Stomach (tissue), 9 donors: ENCODE measurements around the gene SVIL. TPM values are rescaled to one million over a fixed set of nuclear protein-coding genes. Genes with fewer than 3 reads are reported as not detected.
"Not testable (repeated sequence)": the region's sequence is repeated elsewhere in the genome, so short reads cannot be mapped to it uniquely, and the experiment has no call there.

ENCODE experiments used
- DNase-seq, 2 donors: peaks; one replicate each; pipeline versions ENCODE4 v3.0.0 to v3.0.0-alpha.2; 2013 to 2019
- H3K27ac ChIP-seq, 5 donors: fragments of 200-600 bp in 4 of 5; sonication (generic) in 4 of 5; one replicate each; pipeline ENCODE4 v1.5.1; 2013 to 2019; ENCODE audit warnings: mild to moderate bottlenecking in 1 of 5, moderate library complexity in 1 of 5
- H3K27me3 ChIP-seq, 3 donors: fragments of 200-600 bp; sonication (generic); one replicate each; pipeline ENCODE4 v1.5.1; 2017 to 2019; ENCODE audit warnings: mixed run types in 1 of 3
- H3K36me3 ChIP-seq, 4 donors: fragments of 200-600 bp; sonication (generic); 1 replicate in 3 of 4; 2 replicates in 1 of 4; pipeline ENCODE4 v1.5.1; 2016 to 2019
- H3K4me1 ChIP-seq, 4 donors: fragments of 200-600 bp; sonication (generic); one replicate each; pipeline ENCODE4 v1.5.1; 2016 to 2019
- H3K4me3 ChIP-seq, 4 donors: fragments of 200-600 bp; sonication (generic) in 3 of 4; one replicate each; pipeline ENCODE4 v1.5.1; 2016 to 2019; ENCODE audit warnings: mild to moderate bottlenecking in 1 of 4
- H3K9me3 ChIP-seq, 4 donors: fragments of 200-600 bp; sonication (generic); one replicate each; pipeline ENCODE4 v1.5.1; 2016 to 2019
- EP300 ChIP-seq: sonication (generic); formaldehyde crosslinking; IDR thresholded peaks from one replicate; pipeline ENCODE4 v1.6.1; 2017; ENCODE audit warnings: antibody characterized with exemption
- POLR2A ChIP-seq, 4 donors: fragments of 450-650 bp; IDR thresholded peaks; one replicate each; pipeline ENCODE4 v1.6.1; 2016; ENCODE audit warnings: antibody characterized with exemption in 4 of 4, control low read depth in 2 of 4, mild to moderate bottlenecking in 1 of 4, moderate library complexity in 1 of 4
- POLR2AphosphoS5 ChIP-seq, 3 donors: sonication (generic); formaldehyde crosslinking; IDR thresholded peaks; one replicate each; pipeline ENCODE4 v1.6.1; 2016; ENCODE audit warnings: antibody characterized with exemption in 3 of 3
- WGBS, 5 donors: extraction: QIAGEN DNeasy Blood & Tissue Kit in 3 of 5; methylation state at CpG; one replicate each; pipeline versions ENCODE4 v1.1.5 to v1.1.7; 2013 to 2018; 5-methylcytosine and 5-hydroxymethylcytosine counted together
- intact Hi-C: fragments of 100-400 bp; cut with DNase I; formaldehyde crosslinking; loops from one replicate; pipeline ENCODE4 v1.15.1; 2023; ENCODE audit warnings: low total_unique reads
- polyA plus RNA-seq, 3 donors: library from polyadenylated mRNA; stranded (reverse); fragments of 200-250 nt; gene quantifications; one replicate each; pipeline ENCODE4 v1.2.3, GENCODE V29; 2013
- total RNA-seq, 5 donors: library from RNA; depleted of rRNA; stranded (reverse); fragments of >200 nt; gene quantifications; one replicate each; pipeline versions ENCODE4 v1.1.0 to v1.2.3, GENCODE V29; 2014 to 2016
- TF ChIP-seq, protein P1 (sequence below), 7 experiments: fragments of 450-650 bp in 4 of 7; fragments of 200-600 bp in 3 of 7; sonication (generic) in 3 of 7; IDR thresholded peaks; one replicate each; pipeline ENCODE4 v1.5.1; 2016 to 2019; ENCODE audit warnings: antibody characterized with exemption in 7 of 7, control low read depth in 2 of 7, mild to moderate bottlenecking in 1 of 7
- donor health status: healthy with polysubstance abuse.
- donor health status: Bipolar disorder and iron deficiency.
- donor health status: healthy.

The SVIL gene
- total and polyA plus RNA-seq, 8 donors = 6.8 to 400 (median 112) TPM

DNA sequence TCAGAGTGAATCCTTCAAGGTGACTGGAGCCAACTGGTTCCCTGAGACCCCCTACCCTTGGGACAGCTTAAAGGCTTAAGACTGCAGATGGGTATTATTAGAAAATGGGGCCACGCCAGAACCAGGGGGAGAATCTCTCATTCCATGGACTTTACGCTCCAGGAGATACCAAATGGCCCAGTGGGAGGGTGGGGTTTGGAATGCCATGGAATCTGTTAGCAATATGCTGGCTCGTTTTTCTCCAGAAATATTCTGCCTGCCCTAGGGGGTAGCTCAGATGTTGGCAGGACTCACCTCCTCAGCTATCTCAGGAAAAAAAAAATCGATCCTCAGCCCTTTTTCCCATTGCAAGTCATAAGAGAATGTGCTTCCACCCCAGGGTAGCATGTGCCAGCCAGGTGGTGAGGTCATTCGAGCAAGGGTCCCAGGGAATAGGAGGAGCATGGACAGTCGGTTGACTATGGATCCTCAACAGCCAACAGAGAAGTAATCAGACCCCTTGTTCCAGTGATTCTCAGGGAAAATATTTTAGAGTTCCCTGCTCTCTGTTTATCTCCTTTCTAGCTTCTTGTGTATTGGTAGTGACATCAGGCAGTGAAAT is 22.9 kb downstream of the SVIL start:
- no peak for TF ChIP-seq POLR2A (IDR thresholded peaks at IDR 0.05)
- TF ChIP-seq, protein P1, sequence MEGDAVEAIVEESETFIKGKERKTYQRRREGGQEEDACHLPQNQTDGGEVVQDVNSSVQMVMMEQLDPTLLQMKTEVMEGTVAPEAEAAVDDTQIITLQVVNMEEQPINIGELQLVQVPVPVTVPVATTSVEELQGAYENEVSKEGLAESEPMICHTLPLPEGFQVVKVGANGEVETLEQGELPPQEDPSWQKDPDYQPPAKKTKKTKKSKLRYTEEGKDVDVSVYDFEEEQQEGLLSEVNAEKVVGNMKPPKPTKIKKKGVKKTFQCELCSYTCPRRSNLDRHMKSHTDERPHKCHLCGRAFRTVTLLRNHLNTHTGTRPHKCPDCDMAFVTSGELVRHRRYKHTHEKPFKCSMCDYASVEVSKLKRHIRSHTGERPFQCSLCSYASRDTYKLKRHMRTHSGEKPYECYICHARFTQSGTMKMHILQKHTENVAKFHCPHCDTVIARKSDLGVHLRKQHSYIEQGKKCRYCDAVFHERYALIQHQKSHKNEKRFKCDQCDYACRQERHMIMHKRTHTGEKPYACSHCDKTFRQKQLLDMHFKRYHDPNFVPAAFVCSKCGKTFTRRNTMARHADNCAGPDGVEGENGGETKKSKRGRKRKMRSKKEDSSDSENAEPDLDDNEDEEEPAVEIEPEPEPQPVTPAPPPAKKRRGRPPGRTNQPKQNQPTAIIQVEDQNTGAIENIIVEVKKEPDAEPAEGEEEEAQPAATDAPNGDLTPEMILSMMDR (IDR thresholded peaks at IDR 0.05) = no peak
- DNase-seq = no peak
- H3K4me1 ChIP-seq = peaks cover 0 to 49% (median 24%) of the 10 kb centered on the region in 4 donors
- intact Hi-C loops = no loop called here
- H3K4me3 ChIP-seq = no peak overlapping the region
- peaks cover 0 to 9% (median 4%) of the 10 kb centered on the region in 4 donors for H3K36me3 ChIP-seq
- H3K27me3 ChIP-seq = no peaks in the 10 kb centered on the region
- H3K9me3 ChIP-seq = peaks cover 0 to 5% (median 2%) of the 10 kb centered on the region in 4 donors
- WGBS, 5 donors = 85 to 92% (median 88%) methylated on average over 6 of the region's 6 CpGs
- H3K27ac ChIP-seq = peak overlapping the region in 1 of 5 donors; percentile 10

DNA sequence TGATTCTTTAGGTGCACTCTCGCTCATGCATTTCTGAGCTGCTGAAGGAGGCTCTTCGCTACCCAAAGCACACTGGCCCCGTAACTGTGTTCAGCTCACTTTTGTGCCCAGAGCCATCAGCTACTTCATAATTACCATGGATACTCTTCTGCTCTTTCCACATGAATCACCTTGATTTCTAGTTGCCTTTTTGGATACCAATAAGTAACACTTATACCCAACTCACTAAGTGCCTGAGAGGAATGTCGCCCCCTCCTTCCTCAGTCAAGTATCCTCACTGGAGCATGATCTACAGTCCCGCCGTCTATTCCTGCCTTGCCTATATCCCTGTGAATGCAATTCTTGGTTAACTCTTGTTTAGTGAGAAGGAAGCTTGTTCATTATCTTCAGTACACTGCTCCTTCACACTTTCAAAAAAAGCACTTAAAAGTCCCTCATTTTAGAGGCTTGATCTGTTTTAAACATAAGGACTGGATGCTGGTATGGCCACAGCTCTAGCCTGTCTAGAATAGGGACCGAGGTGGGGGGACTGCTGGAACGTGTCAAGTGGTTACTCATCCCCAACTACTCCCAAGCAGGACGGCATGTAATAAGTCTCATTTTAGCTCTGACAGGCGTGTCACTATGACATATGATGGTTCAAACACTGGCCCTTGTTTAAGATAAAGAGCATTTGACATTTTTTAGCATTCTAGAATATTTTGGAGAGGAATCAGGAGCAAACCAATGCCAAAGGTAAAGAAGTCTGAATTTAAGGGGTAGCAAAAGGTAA is 23.7 kb downstream of the SVIL start:
- no peak for DNase-seq
- Histone ChIP-seq H3K27ac (no peak overlapping the region), H3K4me1 (peaks cover 0 to 49% (median 20%) of the 10 kb centered on the region in 4 donors), H3K9me3 (peaks cover 0 to 5% (median 2%) of the 10 kb centered on the region in 4 donors), H3K27me3 (no peaks in the 10 kb centered on the region), H3K4me3 (no peak overlapping the region), H3K36me3 (peaks cover 0 to 9% (median 4%) of the 10 kb centered on the region in 4 donors)
- intact Hi-C loops = no loop called here
- no peak for TF ChIP-seq POLR2A (IDR thresholded peaks at IDR 0.05)
- TF ChIP-seq, protein P1 (IDR thresholded peaks at IDR 0.05) = no peak
- TF ChIP-seq POLR2AphosphoS5 (IDR thresholded peaks at IDR 0.05) = no peak
- TF ChIP-seq EP300 = no peak
- 88 to 97% (median 91%) methylated on average over 10 of the region's 10 CpGs for WGBS, 5 donors

DNA sequence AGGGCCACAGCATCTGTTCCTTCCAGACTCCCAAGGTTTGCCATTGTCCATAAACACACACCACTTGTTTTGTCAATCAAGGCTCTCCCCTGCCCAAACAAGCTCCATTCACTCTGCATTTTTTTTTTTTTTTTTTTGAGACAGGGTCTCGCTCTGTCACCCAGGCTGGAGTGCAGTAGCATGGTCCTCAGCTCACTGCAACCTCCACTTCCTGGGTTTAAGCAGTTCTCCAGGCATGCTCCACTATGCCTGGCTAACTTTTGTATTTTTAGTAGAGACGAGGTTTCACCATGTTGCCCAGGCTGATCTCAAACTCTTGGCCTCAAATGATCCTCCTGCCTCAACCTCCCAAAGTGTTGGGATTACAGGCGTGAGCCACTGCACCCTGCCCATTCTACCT is 24.4 kb downstream of the SVIL start:
- H3K36me3 ChIP-seq, DNase-seq, intact Hi-C loops, H3K27me3 ChIP-seq, H3K9me3 ChIP-seq, H3K4me3 ChIP-seq: not testable (repeated sequence)
- WGBS, 5 donors = 88 to 96% (median 88%) methylated on average over 3 of the region's 3 CpGs
- Histone ChIP-seq H3K4me1 (peaks cover 0 to 50% (median 17%) of the 10 kb centered on the region in 4 donors), H3K27ac (peak overlapping the region in 1 of 5 donors; percentile 16)

DNA sequence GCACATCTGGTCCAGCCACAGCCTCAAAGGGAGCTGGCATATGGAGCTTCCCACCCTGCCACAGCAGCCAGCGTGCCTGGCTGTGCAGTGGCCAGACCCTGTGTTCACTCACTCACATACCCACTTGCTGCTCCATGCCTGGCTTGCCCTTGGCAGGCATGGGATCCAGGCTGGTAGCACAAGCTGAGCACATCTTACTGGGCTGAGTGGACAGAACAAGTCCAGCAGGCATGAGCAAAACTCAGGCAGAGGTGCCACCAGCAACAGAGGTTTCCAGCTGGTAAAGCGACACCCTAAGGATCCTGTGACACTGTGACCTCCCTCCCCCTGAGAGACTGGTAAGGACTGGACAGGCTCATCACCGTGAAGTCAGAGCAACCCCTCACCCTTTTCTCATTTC is 25.1 kb downstream of the SVIL start:
- 82 to 97% (median 94%) methylated on average over 3 of the region's 3 CpGs for WGBS, 5 donors
- Histone ChIP-seq H3K27ac (peak overlapping the region in 1 of 5 donors; percentile 16), H3K4me1 (peaks cover 0 to 55% (median 17%) of the 10 kb centered on the region in 4 donors), H3K9me3 (peaks cover 0 to 5% (median 2%) of the 10 kb centered on the region in 4 donors), H3K4me3 (no peak overlapping the region), H3K27me3 (no peaks in the 10 kb centered on the region), H3K36me3 (peaks cover 0 to 9% (median 4%) of the 10 kb centered on the region in 4 donors)
- peak in 1 of 2 donors; percentile 15 for DNase-seq
- intact Hi-C loops = no loop called here
- TF ChIP-seq POLR2A (IDR thresholded peaks at IDR 0.05) (no peak), POLR2AphosphoS5 (IDR thresholded peaks at IDR 0.05) (no peak), EP300 (no peak)
- TF ChIP-seq, protein P1 (IDR thresholded peaks at IDR 0.05) = no peak
